Astrocyte of the cerebellum (primary cell): ENCODE data around the gene VASP.

Source experiments
- DNase-seq: peaks from one replicate; pipeline ENCODE4 v3.0.0-alpha.2; 2011; ENCODE audit warnings: low read depth
- H3K4me3 ChIP-seq: 2 replicates; pipeline ENCODE4 v1.5.1; 2011; ENCODE audit warnings: mild to moderate bottlenecking, low read depth, low read length, moderate library complexity
- in situ Hi-C: cut with HindIII; loops from 2 replicates; pipeline ENCODE4 v1.10.0; 2017; ENCODE audit warnings: low sequenced_read_pairs
- TF ChIP-seq, protein P1 (sequence below): IDR thresholded peaks from 2 replicates; pipeline ENCODE4 v1.5.1; 2012; ENCODE audit warnings: low read length, low read depth, moderate library complexity, mild to moderate bottlenecking; ENCODE audit errors: missing control alignments

The VASP gene

DNA sequence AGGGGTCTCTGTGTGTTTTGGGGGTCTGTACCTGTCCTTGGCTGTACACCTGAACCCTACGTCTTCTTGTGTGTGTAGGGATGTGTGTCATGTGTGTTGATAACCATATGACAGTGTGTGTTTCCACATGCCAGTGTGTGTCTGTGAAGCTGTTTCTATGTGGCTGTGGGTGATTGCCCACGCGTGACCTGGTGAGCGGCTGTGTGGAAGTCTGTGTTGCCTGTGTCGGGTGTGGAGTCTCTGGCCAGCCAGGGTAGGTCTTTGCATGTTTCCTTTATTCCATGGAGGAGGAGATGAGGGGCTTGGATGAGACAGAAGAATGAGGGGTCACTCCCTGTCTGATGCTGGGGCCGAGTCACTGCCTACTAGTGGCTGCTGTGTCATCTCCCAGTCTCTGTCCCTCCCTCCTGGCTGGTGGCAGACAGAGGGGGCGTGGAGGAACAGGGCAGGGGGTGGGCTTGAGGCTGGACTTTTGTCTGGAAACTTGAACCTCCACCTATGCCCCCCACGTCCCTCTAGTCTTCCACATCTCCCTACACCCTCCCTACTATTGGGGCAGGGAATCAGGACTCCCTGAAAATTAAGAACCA, 42.3 kb upstream of the VASP start:
- TF ChIP-seq, protein P1, sequence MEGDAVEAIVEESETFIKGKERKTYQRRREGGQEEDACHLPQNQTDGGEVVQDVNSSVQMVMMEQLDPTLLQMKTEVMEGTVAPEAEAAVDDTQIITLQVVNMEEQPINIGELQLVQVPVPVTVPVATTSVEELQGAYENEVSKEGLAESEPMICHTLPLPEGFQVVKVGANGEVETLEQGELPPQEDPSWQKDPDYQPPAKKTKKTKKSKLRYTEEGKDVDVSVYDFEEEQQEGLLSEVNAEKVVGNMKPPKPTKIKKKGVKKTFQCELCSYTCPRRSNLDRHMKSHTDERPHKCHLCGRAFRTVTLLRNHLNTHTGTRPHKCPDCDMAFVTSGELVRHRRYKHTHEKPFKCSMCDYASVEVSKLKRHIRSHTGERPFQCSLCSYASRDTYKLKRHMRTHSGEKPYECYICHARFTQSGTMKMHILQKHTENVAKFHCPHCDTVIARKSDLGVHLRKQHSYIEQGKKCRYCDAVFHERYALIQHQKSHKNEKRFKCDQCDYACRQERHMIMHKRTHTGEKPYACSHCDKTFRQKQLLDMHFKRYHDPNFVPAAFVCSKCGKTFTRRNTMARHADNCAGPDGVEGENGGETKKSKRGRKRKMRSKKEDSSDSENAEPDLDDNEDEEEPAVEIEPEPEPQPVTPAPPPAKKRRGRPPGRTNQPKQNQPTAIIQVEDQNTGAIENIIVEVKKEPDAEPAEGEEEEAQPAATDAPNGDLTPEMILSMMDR = no peak
- DNase-seq = no peak
- in situ Hi-C loops = no loop called here
- no peak overlapping the region for H3K4me3 ChIP-seq

DNA sequence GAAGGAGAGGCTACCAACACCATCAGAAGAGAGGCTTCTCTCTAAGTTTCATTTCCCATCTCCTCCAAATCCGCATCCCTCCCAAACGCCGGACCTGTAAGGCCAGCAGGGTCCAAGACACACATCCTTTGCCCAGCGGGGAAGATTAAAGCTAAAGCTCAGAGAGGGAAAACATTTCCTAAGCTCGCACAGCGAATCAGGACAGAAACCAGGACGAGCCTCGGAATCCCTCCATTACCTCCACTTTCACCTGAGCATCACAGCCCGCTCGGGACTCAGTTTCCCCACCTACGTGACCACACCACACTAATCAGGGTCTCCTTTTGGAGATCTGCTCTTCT, 40.2 kb upstream of the VASP start:
- in situ Hi-C loops = no loop called here
- H3K4me3 ChIP-seq = peak overlapping the region; percentile 98
- TF ChIP-seq, protein P1 = no peak
- no peak for DNase-seq

DNA sequence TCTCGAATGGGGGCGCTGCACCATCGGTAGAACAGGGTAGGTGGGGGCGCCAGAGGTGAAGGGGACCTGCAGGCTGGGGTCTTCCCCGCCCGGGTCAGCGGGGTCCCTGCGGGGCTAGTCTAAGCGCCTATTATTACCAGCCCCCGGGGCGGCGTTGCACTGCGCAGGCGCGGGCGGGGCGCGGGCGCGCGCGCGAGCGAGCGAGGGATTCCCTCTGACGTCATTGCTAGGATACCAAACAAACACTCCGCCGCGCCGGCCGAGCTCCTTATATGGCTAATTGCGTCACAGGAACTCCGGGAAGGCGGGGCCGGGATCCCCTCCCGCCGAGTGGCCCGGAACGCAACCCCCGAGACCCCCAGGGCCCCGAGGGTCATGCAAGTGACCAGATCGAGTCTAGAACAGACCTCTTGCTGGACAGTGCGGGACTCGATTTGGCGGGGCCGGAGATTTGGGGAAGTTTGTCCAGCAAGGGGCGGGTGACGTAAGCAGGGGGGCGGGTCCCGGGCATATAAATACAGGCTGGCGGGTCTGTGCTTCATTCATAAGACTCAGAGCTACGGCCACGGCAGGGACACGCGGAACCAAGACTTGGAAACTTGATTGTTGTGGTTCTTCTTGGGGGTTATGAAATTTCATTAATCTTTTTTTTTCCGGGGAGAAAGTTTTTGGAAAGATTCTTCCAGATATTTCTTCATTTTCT, 39.7 kb upstream of the VASP start, which contains the start of gene FOSB:
Gene FOSB (plus strand): TSS at position 541 of the 703 bp plus-strand sequence. CDS start 591 bp downstream, outside the sequence.
- H3K4me3 ChIP-seq = peak within 1 kb of the TSS; percentile 98
- TF ChIP-seq, protein P1 = peak; percentile 26
- DNase-seq = peak; percentile 89
- in situ Hi-C loops = no loop called here

DNA sequence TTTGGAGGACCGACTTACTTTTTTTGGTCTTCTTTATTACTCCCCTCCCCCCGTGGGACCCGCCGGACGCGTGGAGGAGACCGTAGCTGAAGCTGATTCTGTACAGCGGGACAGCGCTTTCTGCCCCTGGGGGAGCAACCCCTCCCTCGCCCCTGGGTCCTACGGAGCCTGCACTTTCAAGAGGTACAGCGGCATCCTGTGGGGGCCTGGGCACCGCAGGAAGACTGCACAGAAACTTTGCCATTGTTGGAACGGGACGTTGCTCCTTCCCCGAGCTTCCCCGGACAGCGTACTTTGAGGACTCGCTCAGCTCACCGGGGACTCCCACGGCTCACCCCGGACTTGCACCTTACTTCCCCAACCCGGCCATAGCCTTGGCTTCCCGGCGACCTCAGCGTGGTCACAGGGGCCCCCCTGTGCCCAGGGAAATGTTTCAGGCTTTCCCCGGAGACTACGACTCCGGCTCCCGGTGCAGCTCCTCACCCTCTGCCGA, 39.1 kb upstream of the VASP start:
- in situ Hi-C loops = no loop called here
- H3K4me3 ChIP-seq = peak overlapping the region; percentile 98
- DNase-seq = no peak
- TF ChIP-seq, protein P1 = no peak

GRCh38 chr19:45468803-45469131, 38.5 kb upstream of the VASP start:
- H3K4me3 ChIP-seq = peak overlapping the region; percentile 98
- DNase-seq = no peak
- in situ Hi-C loops = no loop called here
- TF ChIP-seq, protein P1 = no peak

DNA sequence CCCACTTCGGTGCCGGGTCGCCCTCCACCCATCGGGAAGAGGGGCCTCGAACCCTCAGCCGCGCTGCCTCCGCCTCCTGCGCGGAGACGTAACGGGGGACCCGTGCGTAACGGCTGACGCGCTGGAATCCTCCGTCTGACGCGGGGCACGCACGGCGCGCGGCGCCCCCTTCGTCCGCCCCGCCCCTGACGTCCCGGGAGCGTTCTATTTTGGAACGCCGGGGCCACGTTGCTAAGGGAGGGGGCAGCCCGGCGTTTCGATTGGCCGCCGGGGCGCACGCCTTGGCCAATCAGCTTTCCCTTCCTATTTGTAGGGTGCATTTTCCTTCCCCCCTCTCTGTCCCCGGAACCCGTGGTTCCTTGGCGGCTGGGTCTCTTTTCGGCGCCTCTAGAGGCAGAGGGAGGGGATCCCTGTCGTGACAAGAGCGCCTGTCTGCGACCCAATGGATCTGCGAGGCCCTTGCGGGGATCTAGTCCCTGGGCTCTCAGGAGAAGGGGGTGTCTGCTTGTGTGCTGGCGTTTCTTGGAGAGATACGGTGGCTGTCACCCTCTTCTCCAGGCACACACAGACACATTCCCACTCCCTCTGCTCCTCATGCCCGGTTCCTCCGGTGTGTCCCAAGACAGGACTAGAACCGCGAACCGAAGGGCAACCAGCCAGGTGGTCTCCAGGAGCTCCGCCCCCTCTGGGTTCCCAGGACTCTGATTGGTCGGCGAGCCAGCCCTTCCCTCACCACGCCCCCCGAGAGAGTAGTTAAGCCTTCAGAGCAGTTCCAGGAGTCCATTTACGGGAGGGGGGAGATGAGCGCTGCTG, 37.9 kb upstream of the VASP start:
- H3K4me3 ChIP-seq = peak overlapping the region; percentile 98
- DNase-seq = peak; percentile 80
- in situ Hi-C loops = no loop called here
- TF ChIP-seq, protein P1 = no peak
